H9 (cell line): ENCODE measurements around the gene TRAF2. TPM values are rescaled to one million over a fixed set of nuclear protein-coding genes. Genes with fewer than 3 reads are reported as not detected.
A peak's percentile ranks its signal among the peaks of the same experiment; 100 is the strongest.

Source experiments
- DNase-seq: peaks from one replicate; pipeline ENCODE4 v3.0.0-alpha.2; 2017
- H2AFZ ChIP-seq: one replicate; pipeline ENCODE4 v1.6.1; 2013; ENCODE audit warnings: mild to moderate bottlenecking, low read length, control low read depth, moderate library complexity
- H2AK5ac ChIP-seq: 2 replicates; pipeline ENCODE4 v1.6.1; 2013; ENCODE audit warnings: low read length, control low read depth, mixed read lengths; ENCODE audit not compliant: insufficient read length
- H2BK120ac ChIP-seq: one replicate; pipeline ENCODE4 v1.6.1; 2013; ENCODE audit warnings: low read depth, mild to moderate bottlenecking, low read length, control low read depth, inconsistent platforms; ENCODE audit not compliant: poor library complexity, severe bottlenecking
- H2BK12ac ChIP-seq: 2 replicates; pipeline ENCODE4 v1.6.1; 2013; ENCODE audit warnings: low read length, control low read depth, mixed read lengths, low read depth; ENCODE audit not compliant: insufficient read length
- H2BK15ac ChIP-seq: 2 replicates; pipeline ENCODE4 v1.6.1; 2013; ENCODE audit warnings: low read depth, low read length, control low read depth
- H2BK20ac ChIP-seq: one replicate; pipeline ENCODE4 v1.6.1; 2013; ENCODE audit warnings: low read depth, mild to moderate bottlenecking, low read length, control low read depth, inconsistent platforms; ENCODE audit not compliant: poor library complexity, severe bottlenecking
- H2BK5ac ChIP-seq: 2 replicates; pipeline ENCODE4 v1.6.1; 2013; ENCODE audit warnings: low read length, control low read depth, mixed read lengths; ENCODE audit not compliant: insufficient read length
- H3K14ac ChIP-seq: 2 replicates; pipeline ENCODE4 v1.6.1; 2013; ENCODE audit warnings: low read length, control low read depth; ENCODE audit not compliant: insufficient read depth
- H3K18ac ChIP-seq: 2 replicates; pipeline ENCODE4 v1.6.1; 2013; ENCODE audit warnings: low read depth, mild to moderate bottlenecking, mixed read lengths, low read length, control low read depth; ENCODE audit not compliant: insufficient read length
- H3K23ac ChIP-seq: 2 replicates; pipeline ENCODE4 v1.6.1; 2013; ENCODE audit warnings: low read length, control low read depth, mixed read lengths, low read depth; ENCODE audit not compliant: insufficient read length
- H3K23me2 ChIP-seq: 2 replicates; pipeline ENCODE4 v1.6.1; 2013; ENCODE audit warnings: low read depth, mild to moderate bottlenecking, mixed read lengths, low read length, control low read depth; ENCODE audit not compliant: insufficient read length, poor library complexity, severe bottlenecking
- H3K27ac ChIP-seq: 2 replicates; pipeline ENCODE4 v1.5.1; 2013; ENCODE audit warnings: low read length, control low read depth, mixed read lengths, low read depth; ENCODE audit not compliant: insufficient read length
- H3K27me3 ChIP-seq: 2 replicates; pipeline ENCODE4 v1.6.1; 2013; ENCODE audit warnings: low read length, control low read depth, inconsistent platforms; ENCODE audit not compliant: insufficient read depth
- H3K4ac ChIP-seq: 2 replicates; pipeline ENCODE4 v1.6.1; 2013; ENCODE audit warnings: low read depth, mild to moderate bottlenecking, control low read depth, inconsistent platforms, low read length, moderate library complexity
- H3K4me1 ChIP-seq: 2 replicates; pipeline ENCODE4 v1.6.1; 2013; ENCODE audit warnings: low read length, control low read depth, inconsistent platforms; ENCODE audit not compliant: insufficient read depth
- H3K4me2 ChIP-seq: 2 replicates; pipeline ENCODE4 v1.6.1; 2013; ENCODE audit warnings: low read length, control low read depth, mixed read lengths; ENCODE audit not compliant: insufficient read length, insufficient read depth
- H3K56ac ChIP-seq: 2 replicates; pipeline ENCODE4 v1.6.1; 2013; ENCODE audit warnings: low read depth, mild to moderate bottlenecking, mixed read lengths, low read length, control low read depth; ENCODE audit not compliant: insufficient read length
- H3K79me1 ChIP-seq: 2 replicates; pipeline ENCODE4 v1.6.1; 2013; ENCODE audit warnings: low read depth, mild to moderate bottlenecking, moderate library complexity, low read length, control low read depth, inconsistent platforms; ENCODE audit not compliant: insufficient read depth, poor library complexity, severe bottlenecking
- H3K79me2 ChIP-seq: 2 replicates; pipeline ENCODE4 v1.6.1; 2013; ENCODE audit warnings: low read length, control low read depth, inconsistent platforms; ENCODE audit not compliant: insufficient read depth
- H3K9ac ChIP-seq: 2 replicates; pipeline ENCODE4 v1.6.1; 2013; ENCODE audit warnings: low read length, control low read depth, mixed read lengths; ENCODE audit not compliant: insufficient read length; ENCODE audit errors: extremely low read depth
- H3K9me3 ChIP-seq: one replicate; pipeline ENCODE4 v1.6.1; 2013; ENCODE audit warnings: low read depth, low read length, inconsistent platforms; ENCODE audit not compliant: control insufficient read depth
- H3T11ph ChIP-seq: one replicate; pipeline ENCODE4 v1.6.1; 2013; ENCODE audit warnings: mild to moderate bottlenecking, low read length, control low read depth, inconsistent platforms
- H4K20me1 ChIP-seq: one replicate; pipeline ENCODE4 v1.6.1; 2013; ENCODE audit not compliant: control insufficient read depth, insufficient read length, insufficient read depth
- H4K5ac ChIP-seq: 2 replicates; pipeline ENCODE4 v1.6.1; 2013; ENCODE audit warnings: low read depth, mild to moderate bottlenecking, mixed read lengths, low read length, control low read depth; ENCODE audit not compliant: insufficient read length
- H4K8ac ChIP-seq: replicated peaks from 2 replicates; pipeline ENCODE4 v1.6.1; 2013; ENCODE audit warnings: low read length, control low read depth, mixed read lengths, low read depth; ENCODE audit not compliant: insufficient read length
- H4K91ac ChIP-seq: 2 replicates; pipeline ENCODE4 v1.6.1; 2013; ENCODE audit warnings: low read depth, mild to moderate bottlenecking, moderate library complexity, mixed read lengths, low read length, control low read depth; ENCODE audit not compliant: insufficient read length
- H3K27ac Mint-ChIP-seq, 3 experiments: 2 replicates in 2 of 3; 3 replicates in 1 of 3; pipeline ENCODE4 v1.8.0; 2020 to 2021; ENCODE audit warnings: mixed read lengths in 3 of 3, mild to moderate bottlenecking in 1 of 3, moderate library complexity in 1 of 3
- H3K27me3 Mint-ChIP-seq: 2 replicates; pipeline ENCODE4 v1.8.0; 2021; ENCODE audit warnings: low read depth, mild to moderate bottlenecking, moderate library complexity, mixed read lengths
- H3K36me3 Mint-ChIP-seq, 3 experiments: 2 replicates in 2 of 3; 3 replicates in 1 of 3; pipeline ENCODE4 v1.8.0; 2020 to 2021; ENCODE audit warnings: low read depth in 3 of 3, mixed read lengths in 3 of 3; ENCODE audit not compliant: insufficient read depth in 1 of 3
- H3K4me1 Mint-ChIP-seq, 2 experiments: 2 replicates each; pipeline ENCODE4 v1.8.0; 2020; ENCODE audit warnings: mixed read lengths in 2 of 2
- H3K4me3 Mint-ChIP-seq, 2 experiments: 2 replicates in 1 of 2; 3 replicates in 1 of 2; pipeline ENCODE4 v1.8.0; 2020 to 2021; ENCODE audit warnings: mild to moderate bottlenecking in 2 of 2, mixed read lengths in 2 of 2, moderate library complexity in 1 of 2
- H3K9me3 Mint-ChIP-seq, 2 experiments: 2 replicates in 1 of 2; 3 replicates in 1 of 2; pipeline ENCODE4 v1.8.0; 2020; ENCODE audit warnings: mild to moderate bottlenecking in 2 of 2, mixed read lengths in 2 of 2, moderate library complexity in 1 of 2
- CTCF ChIP-seq: fragments of 200-600 bp; sonication (generic); conservative IDR thresholded peaks from 3 replicates; pipeline ENCODE4 v1.8.0; 2021; ENCODE audit warnings: antibody characterized with exemption, mild to moderate bottlenecking
- WGBS: extraction: QIAGEN DNeasy Blood & Tissue Kit; methylation state at CpG from one replicate; pipeline ENCODE4 v1.1.7; 2013; ENCODE audit warnings: missing lambda C conversion rate, low lambda C conversion rate, mixed read lengths; ENCODE audit not compliant: insufficient read length; ENCODE audit errors: extremely low coverage; 5-methylcytosine and 5-hydroxymethylcytosine counted together
- total RNA-seq: library from RNA; stranded (reverse); gene quantifications from 2 replicates; pipeline ENCODE4 v1.2.1, GENCODE V29; 2021

TRAF2 gene
- total RNA-seq, 1 experiment from 2014 or later: 48.8 TPM

DNA sequence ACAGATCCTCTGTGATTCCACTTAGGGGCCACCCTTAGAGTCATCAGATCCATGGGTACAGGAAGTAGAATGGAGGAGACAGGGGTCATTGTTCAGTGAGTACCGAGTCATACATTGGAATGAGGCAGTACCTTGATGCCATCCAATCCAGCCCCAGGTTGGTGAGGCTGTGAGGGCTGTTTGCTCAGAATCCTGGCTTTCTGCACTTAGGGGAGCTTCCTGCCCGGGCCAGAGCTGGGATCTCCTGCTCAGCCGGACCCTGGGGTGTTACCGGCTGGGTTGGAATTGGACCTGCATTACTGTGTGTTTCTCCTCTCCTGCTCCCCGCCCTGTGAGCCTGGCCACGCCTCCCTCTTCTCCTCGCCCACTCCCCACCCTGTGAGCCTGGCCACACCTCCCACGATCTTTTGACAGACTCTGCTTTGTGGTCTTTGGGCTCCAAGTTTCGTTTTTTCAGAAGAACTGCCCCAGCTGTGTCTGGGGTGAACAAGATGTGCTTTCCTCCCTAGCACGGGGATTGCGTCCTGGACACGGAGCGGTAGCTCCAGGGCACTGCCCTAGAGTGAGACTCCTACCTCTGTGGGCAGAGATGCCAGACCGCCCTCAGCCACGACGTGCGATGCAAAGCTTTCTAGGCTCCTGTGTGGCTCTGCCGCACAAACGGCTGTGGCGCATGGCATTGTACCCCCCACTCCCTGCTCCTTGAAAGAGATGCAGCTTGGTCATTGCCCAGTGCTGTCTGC is 15.4 kb downstream of the TRAF2 start:
- no peaks in the 10 kb centered on the region; the same call in 1 of the 2 replicates for H3K79me2 ChIP-seq
- Mint-ChIP-seq H3K4me3 (no peak overlapping the region), H3K9me3 (no peaks in the 10 kb centered on the region), H3K27ac (peak overlapping the region in 2 of 3 experiments; percentile 22 to 60; a peak in 1 of 7 replicates), H3K27me3 (no peaks in the 10 kb centered on the region; the same call in 1 of the 2 replicates), H3K4me1 (no peaks in the 10 kb centered on the region; a peak in 1 of 4 replicates), H3K36me3 (peaks cover 38 to 68% (median 65%) of the 10 kb centered on the region in 3 experiments)
- peak; percentile 28 for DNase-seq
- no peaks in the 10 kb centered on the region for H4K20me1 ChIP-seq
- H3K79me1 ChIP-seq: peaks cover 2% of the 10 kb centered on the region
- H3K4me2 ChIP-seq: no peak overlapping the region
- no peak overlapping the region for H2BK5ac ChIP-seq
- TF ChIP-seq CTCF: no peak
- H3K27me3 ChIP-seq: no peaks in the 10 kb centered on the region
- WGBS: no CpG with 5 or more reads among the region's 20 CpGs
- H3T11ph ChIP-seq: no peak overlapping the region
- H2AFZ ChIP-seq: no peak overlapping the region
- no peaks in the 10 kb centered on the region for H3K4me1 ChIP-seq
- no peak overlapping the region for H3K18ac ChIP-seq
- H2BK12ac ChIP-seq: no peak overlapping the region
- no peaks in the 10 kb centered on the region for H3K23me2 ChIP-seq
- no peak overlapping the region for H3K9ac ChIP-seq
- H3K56ac ChIP-seq: no peak overlapping the region
- H3K14ac ChIP-seq: no peak overlapping the region
- H3K4ac ChIP-seq: no peak overlapping the region
- H3K23ac ChIP-seq: no peak overlapping the region
- H2BK20ac ChIP-seq: no peak overlapping the region
- H4K5ac ChIP-seq: no peak overlapping the region
- no peak overlapping the region for H2BK15ac ChIP-seq
- no peak overlapping the region for H4K8ac ChIP-seq
- no peak overlapping the region for H4K91ac ChIP-seq
- H2BK120ac ChIP-seq: no peak overlapping the region
- no peaks in the 10 kb centered on the region for H3K9me3 ChIP-seq
- no peak overlapping the region for H2AK5ac ChIP-seq
- no peak overlapping the region for H3K27ac ChIP-seq
